G401 (cell line): Measurements from ENCODE around the gene SUPT20HL1. TPM values are rescaled to one million over a fixed set of nuclear protein-coding genes. Genes with fewer than 3 reads are reported as not detected.
"Not testable (repeated sequence)": the region's sequence is repeated elsewhere in the genome, so short reads cannot be mapped to it uniquely, and the experiment has no call there.

Experiments
- DNase-seq: peaks from one replicate; pipeline ENCODE4 v3.0.0-alpha.2; 2015; ENCODE audit warnings: low spot score
- in situ Hi-C: cut with HindIII; loops from 2 replicates; pipeline ENCODE4 v1.10.0; 2016; ENCODE audit warnings: low sequenced_read_pairs, mixed read lengths
- total RNA-seq: library from RNA; depleted of rRNA; stranded (reverse); fragments of >200 nt; shearing (Covaris generic); gene quantifications from 2 replicates; pipeline ENCODE4 v1.2.3, GENCODE V29; 2014; rRNA removed

The SUPT20HL1 gene
- not detected in 2 replicates for total RNA-seq

DNA sequence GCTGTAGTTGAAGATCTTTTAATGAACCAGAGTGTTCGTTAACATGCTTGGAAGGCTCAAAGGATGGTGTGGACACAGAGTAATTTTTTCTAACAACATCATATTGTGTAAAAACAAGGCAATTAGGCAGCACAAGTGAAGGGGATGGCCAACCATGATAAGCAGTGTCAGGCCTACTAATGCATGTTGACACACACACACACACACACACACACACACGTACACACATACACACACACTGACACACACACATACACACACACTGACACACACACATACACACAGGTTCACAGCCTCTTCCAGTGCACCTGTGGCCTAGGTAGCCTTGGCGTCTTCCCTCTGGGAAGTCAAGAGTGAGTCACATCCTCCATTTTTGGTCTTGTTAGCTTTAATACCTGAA, at the start of gene SUPT20HL1:
TSS of gene SUPT20HL1 (plus strand) at position 368 of the 400 bp plus-strand sequence. CDS start 2,122 bp downstream, outside the sequence.
- in situ Hi-C loops: no loop called here
- DNase-seq: no peak

- in situ Hi-C loops, DNase-seq: not testable (repeated sequence)
These were observed 49.5 kb upstream of the SUPT20HL1 start for GRCh38 chrX:24310916-24311315.

DNA sequence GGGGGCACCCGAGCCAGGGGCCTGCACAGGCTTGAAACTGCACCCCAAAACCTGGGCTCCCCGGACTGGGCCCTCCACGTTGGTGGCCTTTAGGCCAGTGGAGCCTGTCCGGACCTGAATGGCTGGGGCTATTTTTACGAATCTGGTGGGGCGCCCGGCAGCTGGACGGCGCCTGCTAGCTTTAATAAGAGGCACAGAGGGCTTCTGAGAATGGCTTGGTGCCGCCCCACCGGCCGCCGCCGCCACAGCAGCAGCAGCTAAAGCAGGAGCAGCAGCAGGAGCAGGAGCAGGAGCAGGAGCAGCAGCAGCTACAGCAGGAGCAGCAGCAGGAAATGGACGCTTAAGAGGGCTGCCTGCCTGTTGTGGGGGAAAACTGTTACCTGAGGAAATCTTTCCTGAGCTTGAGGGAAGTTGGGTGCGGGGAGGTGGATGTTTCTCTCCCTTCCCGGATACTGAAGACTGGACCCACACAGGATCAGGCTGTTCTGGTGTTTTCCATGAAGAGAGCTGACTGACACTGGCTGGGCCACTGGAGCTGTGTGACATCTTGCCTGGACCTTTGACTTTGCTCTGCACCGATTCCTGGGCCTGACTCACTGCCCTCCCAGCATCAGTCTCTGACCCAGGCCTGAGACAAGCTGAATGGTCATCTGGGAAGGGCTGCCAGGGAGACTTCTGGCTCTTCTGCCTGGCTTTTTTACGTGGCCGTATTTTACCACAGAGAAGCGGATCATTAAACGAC, 48.8 kb upstream of the SUPT20HL1 start:
- DNase-seq, in situ Hi-C loops: not testable (repeated sequence)

- in situ Hi-C loops, DNase-seq: not testable (repeated sequence)
These were observed 48.2 kb upstream of the SUPT20HL1 start for GRCh38 chrX:24312249-24312607.

DNA sequence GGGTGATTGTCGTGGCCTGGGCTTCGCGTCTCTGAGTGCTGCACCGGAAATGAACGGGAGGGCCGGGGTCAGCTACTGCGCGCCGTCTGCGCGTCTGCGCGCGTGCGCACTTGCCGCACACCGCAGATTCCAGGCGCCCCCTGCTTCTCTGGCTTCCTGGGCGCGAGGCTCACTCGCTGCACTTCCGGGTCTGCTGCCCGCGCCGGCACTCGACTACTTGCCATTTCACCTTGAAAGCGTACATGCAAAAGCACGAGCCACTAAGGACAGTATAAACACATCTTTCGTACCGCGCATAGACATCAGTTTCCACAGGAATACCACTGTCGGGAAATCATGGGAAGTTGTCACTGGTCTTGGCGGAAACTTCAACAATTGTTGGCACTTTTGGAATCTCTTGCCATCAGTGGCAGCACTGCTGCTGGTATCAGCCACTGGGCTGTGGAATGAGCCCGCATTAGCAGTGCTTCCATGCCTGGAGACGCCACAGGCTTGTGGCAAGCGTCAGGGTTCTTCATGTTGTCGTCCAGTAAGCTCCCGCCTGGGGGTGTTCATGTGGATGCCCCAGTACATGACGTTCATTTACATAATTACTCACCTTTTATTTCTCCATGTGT, 46.3 kb upstream of the SUPT20HL1 start, which contains the start of gene SUPT20HL2:
TSS of gene SUPT20HL2 (minus strand) at position 51 of the 617 bp plus-strand sequence. CDS start 754 bp downstream, outside the sequence.
- in situ Hi-C loops: no loop called here
- DNase-seq: no peak

DNA sequence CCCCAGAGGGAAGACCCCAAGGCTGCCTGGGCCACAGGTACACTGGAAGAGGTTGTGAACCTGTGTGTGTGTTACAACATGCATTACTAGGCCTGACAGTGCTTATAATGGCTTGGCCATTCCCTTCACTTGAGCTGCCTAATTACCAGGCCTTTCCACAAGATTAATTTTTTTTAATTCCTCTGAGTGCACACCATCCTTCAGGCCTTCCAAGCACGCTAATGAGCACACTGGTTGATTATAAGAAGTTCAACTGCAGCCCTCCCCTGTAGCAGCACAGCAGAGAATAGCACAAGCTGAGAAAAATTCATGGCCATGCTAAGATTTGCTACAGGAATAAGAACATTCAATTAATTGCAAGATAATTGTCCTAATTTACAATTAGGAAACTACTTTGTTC, 44.3 kb upstream of the SUPT20HL1 start:
- in situ Hi-C loops: no loop called here
- no peak for DNase-seq

DNA sequence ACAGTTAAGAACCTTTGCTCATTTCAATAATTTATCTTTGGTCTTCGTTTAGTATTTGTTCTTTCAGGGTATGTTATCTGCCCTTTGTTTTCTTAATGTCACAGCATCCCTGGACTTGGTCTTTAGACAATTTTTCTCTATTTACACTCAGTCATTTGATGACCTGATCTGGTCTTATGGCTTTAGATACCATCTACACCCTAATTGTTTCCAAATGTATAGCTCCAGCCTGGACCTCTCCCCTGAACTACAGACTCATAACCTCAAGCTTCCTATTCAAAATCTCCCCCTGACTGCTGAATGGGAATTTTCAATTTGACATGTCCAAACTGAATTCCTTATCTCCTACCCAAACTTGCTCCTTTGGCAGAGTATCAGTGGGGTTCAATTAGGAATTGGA, 42.9 kb upstream of the SUPT20HL1 start:
- DNase-seq: no peak
- in situ Hi-C loops: no loop called here

DNA sequence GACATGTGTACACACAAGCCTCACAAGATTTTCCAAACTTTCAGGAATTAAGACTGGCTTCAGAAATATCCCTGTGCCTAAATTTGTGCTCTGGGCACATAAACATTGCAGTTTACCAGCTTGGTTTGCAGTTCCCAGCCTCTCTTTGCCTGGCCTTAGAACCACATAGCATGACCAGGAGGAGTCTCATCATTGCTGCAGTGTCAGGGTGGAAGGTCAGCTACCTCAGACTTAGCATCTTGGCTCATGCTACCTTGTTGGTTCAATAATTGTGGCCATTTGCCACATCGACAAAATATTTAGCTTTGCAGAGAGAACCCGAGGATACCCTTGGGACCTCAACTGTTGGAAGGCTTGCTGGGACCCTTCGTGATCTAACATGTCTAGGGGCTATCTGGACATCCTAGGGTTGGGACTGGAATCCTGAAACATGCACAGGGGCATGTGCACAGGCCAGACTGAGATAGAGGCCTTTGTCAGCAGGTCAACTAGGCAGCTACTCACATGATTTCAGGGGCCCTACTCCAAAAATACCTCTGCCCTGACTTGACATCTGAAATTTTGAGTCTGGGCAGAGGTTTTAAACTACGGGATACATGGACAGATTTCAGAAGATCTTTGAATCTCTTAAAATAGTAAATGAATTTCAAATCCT, 38.6 kb upstream of the SUPT20HL1 start:
- in situ Hi-C loops: no loop called here
- no peak for DNase-seq

GRCh38 chrX:24325231-24325630, 35.2 kb upstream of the SUPT20HL1 start:
- in situ Hi-C loops: no loop called here
- no peak for DNase-seq

GRCh38 chrX:24332878-24333277, 27.6 kb upstream of the SUPT20HL1 start:
- no peak for DNase-seq
- in situ Hi-C loops: no loop called here

- in situ Hi-C loops: no loop called here
- no peak for DNase-seq
These were observed 27.1 kb upstream of the SUPT20HL1 start for GRCh38 chrX:24333371-24333770.

DNA sequence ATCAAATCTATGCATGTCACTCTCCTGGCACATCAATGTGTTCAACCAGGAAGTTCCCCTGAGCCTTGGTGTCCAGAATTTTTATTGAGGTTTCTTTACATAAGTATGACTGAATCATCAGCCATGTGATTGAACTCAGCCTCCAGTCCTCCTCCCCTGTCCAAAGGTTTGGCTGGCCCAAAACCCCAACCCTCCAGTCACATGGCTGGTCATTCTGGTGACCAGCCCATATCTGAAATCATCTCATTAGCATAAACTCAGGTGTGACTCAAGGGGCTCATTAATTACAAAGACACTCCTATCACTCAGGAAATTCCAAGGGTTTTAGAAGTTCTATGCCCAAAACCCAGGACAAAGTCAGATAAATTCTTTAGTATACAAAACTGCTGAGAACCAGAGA, 26.0 kb upstream of the SUPT20HL1 start:
- in situ Hi-C loops: no loop called here
- no peak for DNase-seq

GRCh38 chrX:24335871-24336270, 24.6 kb upstream of the SUPT20HL1 start:
- in situ Hi-C loops: no loop called here
- DNase-seq: no peak

GRCh38 chrX:24339911-24340310, 20.5 kb upstream of the SUPT20HL1 start:
- in situ Hi-C loops: no loop called here
- DNase-seq: no peak

GRCh38 chrX:24340501-24340900, 19.9 kb upstream of the SUPT20HL1 start:
- no peak for DNase-seq
- in situ Hi-C loops: no loop called here

DNA sequence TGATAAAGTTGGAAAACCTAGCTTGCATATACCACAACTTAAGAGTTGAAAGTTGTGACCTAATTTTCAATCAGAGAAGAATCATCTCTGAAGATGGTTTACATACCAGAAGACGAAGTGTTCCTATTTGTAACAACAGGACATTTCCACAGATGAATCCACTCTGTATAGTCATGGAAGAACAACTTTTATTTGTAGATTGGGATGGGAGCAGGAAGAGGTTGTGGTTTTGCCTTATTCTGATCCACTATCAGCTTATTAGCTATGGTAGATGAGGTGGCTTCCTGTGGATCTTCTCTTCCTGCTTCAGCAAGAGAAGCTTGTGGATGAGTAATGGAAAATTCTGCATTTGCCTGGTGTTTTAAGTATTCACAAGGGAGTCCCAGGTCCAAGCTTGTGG, 18.6 kb upstream of the SUPT20HL1 start:
- DNase-seq: no peak
- in situ Hi-C loops: no loop called here

- no peak for DNase-seq
- in situ Hi-C loops: no loop called here
These were observed 16.7 kb upstream of the SUPT20HL1 start for GRCh38 chrX:24343719-24344118.

DNA sequence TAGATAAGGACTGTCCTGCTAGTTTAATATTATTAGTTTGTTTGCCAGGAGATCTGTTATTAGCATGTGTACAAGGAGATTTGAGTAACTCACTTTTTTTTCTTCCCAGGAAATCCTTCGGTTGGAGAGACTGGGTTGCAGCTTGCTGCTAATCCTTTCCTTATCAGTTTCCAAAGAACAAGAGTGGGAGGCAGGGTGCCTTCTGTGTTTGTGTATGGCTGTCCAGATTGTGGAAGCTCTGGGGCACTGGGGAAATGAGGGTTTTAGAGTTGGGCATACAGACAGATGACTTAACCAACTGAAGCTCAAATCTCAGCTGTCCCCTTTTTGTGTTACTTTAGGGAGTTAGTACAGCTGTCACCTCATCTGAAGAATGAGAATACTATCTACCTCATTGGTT, 12.6 kb upstream of the SUPT20HL1 start:
- DNase-seq: no peak
- in situ Hi-C loops: no loop called here

DNA sequence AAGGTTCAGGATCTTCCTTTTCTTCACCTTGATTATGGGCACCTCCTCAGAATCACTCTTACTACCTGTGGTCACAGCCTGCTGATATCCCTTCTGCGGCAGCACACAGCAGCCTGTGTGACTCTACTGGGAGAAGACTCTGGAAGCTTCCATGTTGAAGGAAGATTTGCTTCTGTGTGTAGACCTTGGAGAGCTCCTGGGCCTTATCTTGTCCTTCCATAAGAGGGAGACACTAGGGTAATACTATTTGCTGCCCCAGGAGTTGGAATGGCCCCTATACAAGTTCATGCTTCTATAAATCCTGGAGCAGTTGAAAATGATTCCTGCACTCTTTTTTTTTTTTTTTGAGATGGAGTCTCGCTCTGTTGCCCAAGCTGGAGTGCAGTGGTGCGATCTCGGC, 10.2 kb upstream of the SUPT20HL1 start:
- in situ Hi-C loops: no loop called here

DNA sequence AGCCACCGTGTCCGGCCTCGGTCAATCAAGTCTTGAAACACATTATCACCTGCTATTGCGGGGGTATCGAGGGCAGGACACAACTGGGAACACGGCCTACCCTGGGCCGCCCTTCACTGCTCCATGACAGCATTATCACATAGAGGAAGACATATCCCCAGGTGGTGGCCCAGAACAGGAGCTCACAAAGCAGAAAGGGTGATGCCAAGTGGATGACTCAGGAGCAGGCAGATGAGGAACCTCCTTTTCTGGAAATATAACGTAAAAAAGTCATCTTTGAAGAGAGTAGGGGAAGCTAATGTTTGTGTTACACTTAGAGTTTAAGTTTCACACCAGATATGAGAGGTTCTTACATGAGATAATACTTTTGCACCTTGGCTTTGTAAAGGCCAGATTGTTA, 5.3 kb upstream of the SUPT20HL1 start:
- DNase-seq: no peak
- in situ Hi-C loops: no loop called here

More for the DNA sequence above, 10.2 kb upstream of the SUPT20HL1 start:
- no peak for DNase-seq
